HCT116 (cell line): ENCODE measurements around the gene LCNL1. TPM values are rescaled to one million over a fixed set of nuclear protein-coding genes. Genes with fewer than 3 reads are reported as not detected.

Experiments used
- ATAC-seq: fragments of 200-7000 bp; cut with Tn5 transposase; 2 replicates; pipeline ENCODE4 v1.9.1; 2020; ENCODE audit warnings: mild to moderate bottlenecking, moderate library complexity
- BruUV-seq: library from RNA; stranded (reverse); fragments of 400-500 nt; replicated peaks from 2 replicates; lab custom pipeline; 2021; lab: Mats Ljungman, UMichigan
- CTCF ChIA-PET: fragments of 300-600 bp; sonication (Branson Sonifier 250); formaldehyde crosslinking; loops from one replicate; lab custom pipeline; 2021; ENCODE audit warnings: antibody characterized with exemption; lab: Charles Lee
- POLR2A ChIA-PET: fragments of 300-600, 350-600 bp; sonication (Branson Sonifier 250); formaldehyde crosslinking; loops from one replicate; lab custom pipeline; 2021; ENCODE audit warnings: antibody characterized with exemption; lab: Charles Lee
- RAD21 ChIA-PET, 2 experiments: fragments of 300-600 bp; sonication (Branson Sonifier 250); formaldehyde crosslinking; loops; one replicate each; lab custom pipeline; 2023; ENCODE audit warnings: low total read pairs in 2 of 2; ENCODE audit not compliant: uncharacterized antibody in 2 of 2, unreplicated experiment in 2 of 2, low non-redundant PET in 1 of 2; lab: Charles Lee
- DNase-seq: peaks from one replicate; pipeline ENCODE4 v3.0.0-alpha.2; 2010; ENCODE audit warnings: low read depth, low spot score
- H2AFZ ChIP-seq: fragments of 200-600 bp; shearing (Covaris generic), sonication (generic); 2 replicates; pipeline ENCODE4 v1.6.1; 2017; ENCODE audit warnings: low read depth, mixed run types, mixed read lengths, antibody characterized with exemption, low read length; ENCODE audit not compliant: poor library complexity, severe bottlenecking
- H3K27ac ChIP-seq: 2 replicates; pipeline ENCODE4 v1.5.1; 2012; ENCODE audit warnings: low read depth, low read length
- H3K27me3 ChIP-seq: fragments of 200-600 bp; sonication (generic); 2 replicates; pipeline ENCODE4 v1.6.1; 2016; ENCODE audit warnings: mixed run types, low read length, mixed read lengths; ENCODE audit not compliant: insufficient read depth
- H3K36me3 ChIP-seq, 2 experiments: fragments of 200-500 bp in 1 of 2; fragments of 200-600 bp in 1 of 2; sonication (Bioruptor generic) in 1 of 2; sonication (generic) in 1 of 2; 2 replicates each; pipeline versions ENCODE4 v1.5.1 to v1.6.1; 2014 to 2016; ENCODE audit warnings: low read length in 2 of 2, inconsistent platforms in 1 of 2, mixed read lengths in 1 of 2, mixed run types in 1 of 2; ENCODE audit not compliant: insufficient read depth in 2 of 2, control insufficient read depth in 1 of 2
- H3K4me1 ChIP-seq, 2 experiments: fragments of 200-600 bp in 1 of 2; sonication (generic) in 1 of 2; 2 replicates each; pipeline versions ENCODE4 v1.5.1 to v1.6.1; 2012 to 2017; ENCODE audit warnings: low read length in 2 of 2, inconsistent platforms in 1 of 2, mild to moderate bottlenecking in 1 of 2, mixed read lengths in 1 of 2, mixed run types in 1 of 2, moderate library complexity in 1 of 2; ENCODE audit not compliant: insufficient read depth in 2 of 2, control insufficient read depth in 1 of 2
- H3K4me2 ChIP-seq: fragments of 200-600 bp; sonication (generic); 2 replicates; pipeline ENCODE4 v1.6.1; 2017; ENCODE audit warnings: mixed run types, low read length, mixed read lengths
- H3K4me3 ChIP-seq, 2 experiments: fragments of 200-600 bp in 1 of 2; sonication (generic) in 1 of 2; replicated peaks in 1 of 2; 2 replicates each; pipeline ENCODE4 v1.5.1; 2011 to 2016; ENCODE audit warnings: low read length in 2 of 2, control low read depth in 1 of 2, low read depth in 1 of 2, mild to moderate bottlenecking in 1 of 2, mixed read lengths in 1 of 2, mixed run types in 1 of 2
- H3K79me2 ChIP-seq: fragments of 200-600 bp; sonication (generic); 2 replicates; pipeline ENCODE4 v1.6.1; 2017; ENCODE audit warnings: mild to moderate bottlenecking, mixed run types, low read length, moderate library complexity, mixed read lengths; ENCODE audit not compliant: insufficient read depth
- H3K9ac ChIP-seq: fragments of 200-600 bp; sonication (generic); 2 replicates; pipeline ENCODE4 v1.6.1; 2016; ENCODE audit warnings: low read length, mixed read lengths
- H3K9me2 ChIP-seq: fragments of 200-600 bp; sonication (generic), shearing (Covaris generic); 2 replicates; pipeline ENCODE4 v1.6.1; 2017; ENCODE audit warnings: mixed run types, mild to moderate bottlenecking, moderate library complexity; ENCODE audit not compliant: insufficient read depth
- H3K9me3 ChIP-seq, 2 experiments: fragments of 200-500 bp in 1 of 2; fragments of 200-600 bp in 1 of 2; sonication (Bioruptor generic) in 1 of 2; sonication (generic) in 1 of 2; 2 replicates each; pipeline ENCODE4 v1.6.1; 2014 to 2017; ENCODE audit warnings: low read length in 2 of 2, mixed read lengths in 2 of 2, inconsistent platforms in 1 of 2, low read depth in 1 of 2, mild to moderate bottlenecking in 1 of 2, mixed run types in 1 of 2, moderate library complexity in 1 of 2; ENCODE audit not compliant: control insufficient read depth in 1 of 2, insufficient read depth in 1 of 2
- H4K20me1 ChIP-seq: fragments of 200-600 bp; sonication (generic), shearing (Covaris generic); 2 replicates; pipeline ENCODE4 v1.6.1; 2017; ENCODE audit warnings: mixed run types, mild to moderate bottlenecking, moderate library complexity; ENCODE audit not compliant: insufficient read depth
- CBX3 ChIP-seq: IDR thresholded peaks from 2 replicates; pipeline ENCODE4 v1.6.1; 2012; ENCODE audit warnings: low read depth
- CEBPB ChIP-seq: IDR thresholded peaks from 2 replicates; pipeline ENCODE4 v1.6.1; 2012; ENCODE audit warnings: low read depth
- ELF1 ChIP-seq: IDR thresholded peaks from 2 replicates; pipeline ENCODE4 v1.6.1; 2012; ENCODE audit warnings: low read depth, borderline replicate concordance
- EZH2 ChIP-seq: fragments of 200-600 bp; sonication (generic); IDR thresholded peaks from 2 replicates; pipeline ENCODE4 v1.6.1; 2017; ENCODE audit warnings: antibody characterized with exemption, mixed run types
- EZH2phosphoT487 ChIP-seq: fragments of 200-600 bp; IDR thresholded peaks from 2 replicates; pipeline ENCODE4 v1.6.1; 2018; ENCODE audit warnings: antibody characterized with exemption, borderline replicate concordance
- FOSL1 ChIP-seq: IDR thresholded peaks from 2 replicates; pipeline ENCODE4 v1.6.1; 2012; ENCODE audit warnings: low read depth
- POLR2AphosphoS5 ChIP-seq: IDR thresholded peaks from 2 replicates; pipeline ENCODE4 v1.6.1; 2011; ENCODE audit warnings: mild to moderate bottlenecking, low read depth, low read length, moderate library complexity
- RAD21 ChIP-seq: IDR thresholded peaks from 2 replicates; pipeline ENCODE4 v1.6.1; 2012; ENCODE audit warnings: low read depth, mild to moderate bottlenecking
- SRF ChIP-seq: IDR thresholded peaks from 2 replicates; pipeline ENCODE4 v1.6.1; 2012; ENCODE audit warnings: low read depth
- YY1 ChIP-seq: IDR thresholded peaks from 2 replicates; pipeline ENCODE4 v1.6.1; 2011; ENCODE audit warnings: low read length, low read depth, moderate library complexity, mild to moderate bottlenecking; ENCODE audit not compliant: insufficient replicate concordance; ENCODE audit errors: extremely low read depth
- ZBTB33 ChIP-seq: IDR thresholded peaks from 2 replicates; pipeline ENCODE4 v1.6.1; 2011; ENCODE audit warnings: mild to moderate bottlenecking, low read length, moderate library complexity; ENCODE audit not compliant: insufficient replicate concordance; ENCODE audit errors: extremely low read depth
- intact Hi-C: fragments of 100-400 bp; cut with micrococcal nuclease; formaldehyde crosslinking; loops from 2 replicates; pipeline ENCODE4 v1.10.0; 2022
- total RNA-seq: library from RNA; stranded (reverse); gene quantifications from one replicate; pipeline ENCODE4 v1.2.1, GENCODE V29; 2021; ENCODE audit not compliant: unreplicated experiment
- TF ChIP-seq, protein P1 (sequence below): IDR thresholded peaks from 2 replicates; pipeline ENCODE4 v1.6.1; 2012
- TF ChIP-seq, protein P2 (sequence below), 3 experiments: fragments of 200-600 bp in 1 of 3; sonication (generic) in 1 of 3; IDR thresholded peaks in 2 of 3; conservative IDR thresholded peaks in 1 of 3; 2 replicates each; pipeline ENCODE4 v1.5.1; 2012 to 2017; ENCODE audit warnings: low read depth in 2 of 3, low read length in 2 of 3, antibody characterized with exemption in 1 of 3, borderline replicate concordance in 1 of 3, control low read depth in 1 of 3, mild to moderate bottlenecking in 1 of 3, mixed read lengths in 1 of 3, mixed run types in 1 of 3, moderate library complexity in 1 of 3; ENCODE audit not compliant: insufficient read depth in 1 of 3
- TF ChIP-seq, protein P3 (sequence below): IDR thresholded peaks from 2 replicates; pipeline ENCODE4 v1.6.1; 2012; ENCODE audit warnings: low read depth

LCNL1 gene
- total RNA-seq, 1 experiment from 2014 or later, result 0.44 TPM

DNA sequence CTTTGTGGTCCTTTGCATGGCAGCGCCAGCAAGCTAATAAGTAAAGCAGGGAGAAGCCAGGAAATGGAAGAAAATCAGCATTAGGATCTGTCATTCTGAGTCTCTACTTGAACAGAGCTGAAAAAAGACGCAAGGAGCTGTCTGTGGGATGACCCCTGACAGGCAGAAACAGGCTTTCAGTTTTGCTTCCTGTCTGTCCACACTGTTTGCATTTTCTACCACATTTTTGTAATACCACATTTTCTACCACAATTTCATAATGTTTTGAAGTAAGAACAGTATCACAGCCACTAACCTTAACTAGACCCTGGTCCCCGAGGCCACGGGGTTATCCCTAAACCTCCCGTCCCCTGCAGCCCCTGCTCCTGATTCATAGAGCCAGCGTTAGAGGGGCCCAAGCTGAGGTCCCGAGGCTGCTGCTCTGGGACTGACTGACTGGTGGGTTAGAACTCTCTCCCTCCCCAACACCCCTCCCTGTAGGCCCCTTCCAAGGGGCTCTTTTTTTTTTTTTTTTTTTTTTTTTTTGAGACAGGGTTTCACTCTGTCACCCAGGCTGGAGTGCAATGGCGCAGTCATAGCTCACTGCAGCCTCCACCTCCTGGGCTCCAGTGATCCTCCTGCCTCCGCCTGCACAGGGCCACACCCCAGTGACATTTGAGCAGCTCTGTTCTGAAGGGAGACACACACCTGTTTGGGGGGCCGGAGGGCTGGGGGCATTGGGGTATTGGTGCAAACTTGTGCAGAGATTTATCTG is 17.6 kb downstream of the LCNL1 start (continued):
- TF ChIP-seq, protein P1, sequence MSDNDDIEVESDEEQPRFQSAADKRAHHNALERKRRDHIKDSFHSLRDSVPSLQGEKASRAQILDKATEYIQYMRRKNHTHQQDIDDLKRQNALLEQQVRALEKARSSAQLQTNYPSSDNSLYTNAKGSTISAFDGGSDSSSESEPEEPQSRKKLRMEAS, result no peak

GRCh38 chr9:137001857-137002645 is 19.3 kb downstream of the LCNL1 start:
- POLR2A ChIA-PET, result interaction anchor here (0.5 to 2.9 kb wide), 3 partner anchors 8 to 221 kb away, joined by 3 to 19 read pairs (median 3); partner anchors contain the start of gene PAXX
- no peak overlapping the region for H2AFZ ChIP-seq
- no peak overlapping the region for H3K27ac ChIP-seq
- TF ChIP-seq, protein P2, sequence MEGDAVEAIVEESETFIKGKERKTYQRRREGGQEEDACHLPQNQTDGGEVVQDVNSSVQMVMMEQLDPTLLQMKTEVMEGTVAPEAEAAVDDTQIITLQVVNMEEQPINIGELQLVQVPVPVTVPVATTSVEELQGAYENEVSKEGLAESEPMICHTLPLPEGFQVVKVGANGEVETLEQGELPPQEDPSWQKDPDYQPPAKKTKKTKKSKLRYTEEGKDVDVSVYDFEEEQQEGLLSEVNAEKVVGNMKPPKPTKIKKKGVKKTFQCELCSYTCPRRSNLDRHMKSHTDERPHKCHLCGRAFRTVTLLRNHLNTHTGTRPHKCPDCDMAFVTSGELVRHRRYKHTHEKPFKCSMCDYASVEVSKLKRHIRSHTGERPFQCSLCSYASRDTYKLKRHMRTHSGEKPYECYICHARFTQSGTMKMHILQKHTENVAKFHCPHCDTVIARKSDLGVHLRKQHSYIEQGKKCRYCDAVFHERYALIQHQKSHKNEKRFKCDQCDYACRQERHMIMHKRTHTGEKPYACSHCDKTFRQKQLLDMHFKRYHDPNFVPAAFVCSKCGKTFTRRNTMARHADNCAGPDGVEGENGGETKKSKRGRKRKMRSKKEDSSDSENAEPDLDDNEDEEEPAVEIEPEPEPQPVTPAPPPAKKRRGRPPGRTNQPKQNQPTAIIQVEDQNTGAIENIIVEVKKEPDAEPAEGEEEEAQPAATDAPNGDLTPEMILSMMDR (IDR thresholded peaks at IDR 0.05 in 2 of 3, conservative IDR thresholded peaks at IDR 0.05 in 1 of 3; ENCODE audit: borderline replicate concordance in 1 of 3, insufficient read depth in 1 of 3, low read depth in 2 of 3, low read length in 2 of 3), result no peak
- TF ChIP-seq RAD21, result no peak
- no peak for TF ChIP-seq ELF1
- no peak for TF ChIP-seq EZH2
- TF ChIP-seq CBX3, result no peak
- no peak for TF ChIP-seq EZH2phosphoT487
- TF ChIP-seq, protein P3, sequence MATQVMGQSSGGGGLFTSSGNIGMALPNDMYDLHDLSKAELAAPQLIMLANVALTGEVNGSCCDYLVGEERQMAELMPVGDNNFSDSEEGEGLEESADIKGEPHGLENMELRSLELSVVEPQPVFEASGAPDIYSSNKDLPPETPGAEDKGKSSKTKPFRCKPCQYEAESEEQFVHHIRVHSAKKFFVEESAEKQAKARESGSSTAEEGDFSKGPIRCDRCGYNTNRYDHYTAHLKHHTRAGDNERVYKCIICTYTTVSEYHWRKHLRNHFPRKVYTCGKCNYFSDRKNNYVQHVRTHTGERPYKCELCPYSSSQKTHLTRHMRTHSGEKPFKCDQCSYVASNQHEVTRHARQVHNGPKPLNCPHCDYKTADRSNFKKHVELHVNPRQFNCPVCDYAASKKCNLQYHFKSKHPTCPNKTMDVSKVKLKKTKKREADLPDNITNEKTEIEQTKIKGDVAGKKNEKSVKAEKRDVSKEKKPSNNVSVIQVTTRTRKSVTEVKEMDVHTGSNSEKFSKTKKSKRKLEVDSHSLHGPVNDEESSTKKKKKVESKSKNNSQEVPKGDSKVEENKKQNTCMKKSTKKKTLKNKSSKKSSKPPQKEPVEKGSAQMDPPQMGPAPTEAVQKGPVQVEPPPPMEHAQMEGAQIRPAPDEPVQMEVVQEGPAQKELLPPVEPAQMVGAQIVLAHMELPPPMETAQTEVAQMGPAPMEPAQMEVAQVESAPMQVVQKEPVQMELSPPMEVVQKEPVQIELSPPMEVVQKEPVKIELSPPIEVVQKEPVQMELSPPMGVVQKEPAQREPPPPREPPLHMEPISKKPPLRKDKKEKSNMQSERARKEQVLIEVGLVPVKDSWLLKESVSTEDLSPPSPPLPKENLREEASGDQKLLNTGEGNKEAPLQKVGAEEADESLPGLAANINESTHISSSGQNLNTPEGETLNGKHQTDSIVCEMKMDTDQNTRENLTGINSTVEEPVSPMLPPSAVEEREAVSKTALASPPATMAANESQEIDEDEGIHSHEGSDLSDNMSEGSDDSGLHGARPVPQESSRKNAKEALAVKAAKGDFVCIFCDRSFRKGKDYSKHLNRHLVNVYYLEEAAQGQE, result no peak
- TF ChIP-seq CEBPB, result no peak
- TF ChIP-seq POLR2AphosphoS5, result no peak
- TF ChIP-seq SRF, result no peak
- no peak for TF ChIP-seq ZBTB33
- TF ChIP-seq YY1, result no peak
- TF ChIP-seq FOSL1, result no peak

More at GRCh38 chr9:137001857-137002645, 19.3 kb downstream of the LCNL1 start:
- DNase-seq (no peak), ATAC-seq (no peak)
- Histone ChIP-seq H3K4me2 (peak overlapping the region; percentile 42), H3K9me3 (peaks cover 0 to 4% of the 10 kb centered on the region in 2 experiments; a peak in 1 of 4 replicates), H3K4me1 (peaks cover 27 to 47% of the 10 kb centered on the region in 2 experiments), H3K27me3 (no peaks in the 10 kb centered on the region), H3K36me3 (no peaks in the 10 kb centered on the region), H3K79me2 (no peaks in the 10 kb centered on the region), H3K9ac (peak overlapping the region; percentile 20; the same call in 1 of the 2 replicates), H3K4me3 (no peak overlapping the region), H3K9me2 (no peaks in the 10 kb centered on the region), H4K20me1 (no peaks in the 10 kb centered on the region)
- no TSS peak for BruUV-seq
- intact Hi-C loops, result no loop called here
- CTCF ChIA-PET, result interaction anchor here (0.7 to 1.7 kb wide), 4 partner anchors 10 to 160 kb away, joined by 3 to 4 read pairs (median 3); partner anchors contain the start of genes AJM1 and PAXX
- RAD21 ChIA-PET, result no interaction called here
